NT2/D1 (cell line): ENCODE measurements around the gene B3GNT5.

Experiments used
- SUZ12 ChIP-seq: IDR thresholded peaks from 2 replicates; pipeline ENCODE4 v1.6.1; 2011; ENCODE audit not compliant: insufficient read length, insufficient read depth; ENCODE audit errors: extremely low read depth
- ZNF274 ChIP-seq: IDR thresholded peaks from 2 replicates; pipeline ENCODE4 v1.6.1; 2011; ENCODE audit warnings: mild to moderate bottlenecking, low read depth, low read length

DNA sequence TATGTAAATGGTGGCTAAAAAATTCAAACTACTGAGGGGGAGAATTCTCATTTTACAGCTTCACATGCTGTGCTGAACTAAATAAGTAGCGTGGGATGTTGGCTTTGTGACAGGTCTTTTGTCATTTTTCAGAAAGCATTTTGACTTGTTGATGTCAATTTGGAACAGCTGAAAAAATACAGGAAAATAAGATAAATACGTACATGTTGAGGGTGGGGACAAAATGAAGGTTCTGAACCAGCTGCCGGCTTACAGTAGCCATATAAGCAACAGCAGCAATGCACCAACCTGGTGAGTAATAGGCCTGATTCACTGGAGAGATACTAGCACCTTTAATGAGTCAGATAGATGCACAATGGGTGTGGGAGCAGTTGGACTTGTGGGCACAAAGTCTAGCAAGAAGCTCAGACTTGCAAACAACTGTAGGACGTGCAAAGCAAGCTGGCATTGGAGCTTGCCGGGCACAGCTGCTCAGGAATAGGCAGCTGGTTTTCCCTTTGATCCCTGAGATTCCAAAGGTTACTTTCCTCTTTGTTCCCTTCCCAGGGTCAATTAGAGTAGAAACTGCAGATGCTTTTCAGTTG, 12.9 kb downstream of the B3GNT5 start:
- no peak for TF ChIP-seq ZNF274
- no peak for TF ChIP-seq SUZ12
